Skin of body (tissue), 2 donors: ENCODE measurements around the gene GMDS. TPM values are rescaled to one million over a fixed set of nuclear protein-coding genes. Genes with fewer than 3 reads are reported as not detected.

Experiments
- DNase-seq: peaks from one replicate; lab custom pipeline; 2025; lab: John Stamatoyannopoulos, UW
- total RNA-seq: library from RNA; depleted of rRNA; stranded (reverse); fragments of >200 nt; gene quantifications from one replicate; pipeline ENCODE4 v1.2.3, GENCODE V29; 2014

GMDS gene
- total RNA-seq, 1 donor from 2014 or later, result 12.5 TPM

DNA sequence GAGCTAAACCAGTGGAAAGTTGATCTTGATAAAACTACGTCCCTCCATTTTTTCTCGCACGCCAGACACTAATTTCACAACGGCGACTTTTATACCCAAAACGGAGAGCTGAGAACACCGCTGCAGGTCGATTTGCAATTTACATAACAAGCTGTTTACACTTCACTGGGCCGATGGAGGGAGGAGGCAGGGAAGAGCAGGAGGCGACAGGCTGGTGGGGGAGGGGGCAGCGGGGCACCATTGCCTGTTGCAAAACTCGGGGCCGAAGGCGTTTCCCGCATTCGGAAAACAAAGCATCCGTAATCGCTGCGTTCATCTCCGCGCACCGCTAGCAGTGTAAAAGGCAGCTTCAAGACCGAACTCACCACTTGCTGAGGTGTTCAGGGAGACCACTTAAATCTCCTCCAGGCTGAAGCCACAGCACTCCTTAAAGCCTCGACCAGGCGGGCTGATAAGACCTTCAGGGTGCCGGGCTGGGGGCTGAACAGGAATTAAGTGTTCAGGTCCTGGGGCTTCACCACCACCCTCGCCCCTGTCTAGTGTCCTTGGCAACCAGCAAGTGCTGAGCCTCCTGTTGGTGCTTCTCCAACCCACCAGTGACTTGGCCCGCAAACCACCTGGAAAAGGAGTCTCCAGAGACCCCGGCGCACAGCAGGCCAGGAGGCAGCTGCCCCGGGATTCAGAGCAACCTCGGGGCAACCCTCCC is 637.7 kb downstream of the GMDS start:
- DNase-seq, result no peak

DNA sequence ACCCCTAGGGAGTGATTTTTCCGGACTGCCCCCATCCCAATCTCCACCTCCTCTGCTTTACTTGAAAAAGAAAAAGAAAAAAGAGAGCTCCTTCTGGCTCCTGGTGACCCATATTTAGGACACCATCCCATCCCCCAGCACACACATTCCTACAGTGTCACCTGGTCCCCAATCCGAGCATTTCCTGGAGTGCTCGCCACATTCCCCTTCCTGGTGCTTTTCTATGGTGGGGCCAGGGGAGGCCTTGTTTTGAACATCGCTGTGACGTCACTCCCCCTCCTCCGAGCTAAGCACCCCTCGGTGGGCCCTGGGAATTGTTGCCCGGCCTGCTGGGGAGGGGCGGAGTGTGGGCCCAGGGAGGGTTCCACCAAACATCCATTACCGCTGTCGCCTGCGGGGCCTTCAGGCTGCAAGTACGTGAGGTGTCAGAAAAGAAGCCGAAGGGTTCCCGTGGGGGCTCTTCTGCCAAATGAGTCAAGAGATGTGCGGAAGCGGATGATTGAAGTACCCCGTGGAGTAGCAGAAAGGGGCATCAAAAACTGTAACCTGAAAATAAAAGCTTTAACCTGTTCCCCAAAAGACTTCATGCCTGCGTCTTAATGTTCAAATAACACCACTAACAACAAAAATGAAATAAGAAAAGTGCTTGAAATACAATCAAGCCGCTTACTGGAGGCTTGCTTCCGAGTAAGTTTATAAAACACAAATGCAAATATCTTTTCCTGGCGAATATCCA is 638.5 kb downstream of the GMDS start:
- DNase-seq, result peak; percentile 22

DNA sequence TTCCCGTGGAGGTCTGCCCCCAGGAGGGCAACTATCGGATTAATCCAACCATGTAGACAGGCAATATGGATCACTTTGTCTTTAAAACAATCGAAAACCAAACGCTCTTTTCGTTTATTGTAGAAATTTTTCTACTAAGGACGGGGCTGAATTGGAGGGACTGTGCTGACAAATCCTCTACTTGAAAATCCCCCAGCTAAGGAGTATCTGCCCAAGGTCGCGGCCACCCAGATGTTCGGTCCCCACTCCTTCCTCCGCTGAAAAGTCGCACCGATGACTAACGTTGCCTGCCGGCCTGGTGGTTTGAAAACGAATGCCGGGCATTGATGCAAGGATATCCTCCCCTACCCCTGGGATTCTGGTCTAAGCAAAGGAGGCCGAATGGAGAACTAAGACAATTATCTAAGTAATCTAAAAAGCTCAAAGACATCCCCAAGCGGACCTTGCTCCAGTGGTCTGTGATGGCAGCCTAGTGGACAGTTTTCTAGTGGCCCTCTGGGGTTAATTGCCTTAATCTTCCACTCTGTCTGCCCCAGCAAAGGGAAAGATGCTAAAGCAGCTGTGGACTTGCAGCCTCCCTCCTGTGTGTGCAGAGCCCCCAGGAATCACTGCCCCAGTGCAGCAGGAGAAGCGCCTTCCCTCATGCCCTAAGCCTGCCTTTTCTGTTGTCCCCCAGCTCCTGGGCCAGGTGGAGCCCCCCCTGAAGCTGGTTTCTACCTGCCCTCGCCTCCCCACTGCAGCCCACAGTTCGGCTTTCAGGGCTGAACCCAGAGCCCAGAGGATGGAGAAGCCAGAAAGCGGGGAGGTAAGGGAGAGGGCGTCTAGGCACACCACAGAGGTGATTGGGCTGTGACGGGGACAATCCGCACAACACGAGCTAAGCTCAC is 639.3 kb downstream of the GMDS start:
- no peak for DNase-seq

- DNase-seq, result no peak
Measured at GRCh38 chr6:1605004-1605892, 640.2 kb downstream of the GMDS start.

GRCh38 chr6:1604158-1605003 is 641.0 kb downstream of the GMDS start:
- no peak for DNase-seq

DNA sequence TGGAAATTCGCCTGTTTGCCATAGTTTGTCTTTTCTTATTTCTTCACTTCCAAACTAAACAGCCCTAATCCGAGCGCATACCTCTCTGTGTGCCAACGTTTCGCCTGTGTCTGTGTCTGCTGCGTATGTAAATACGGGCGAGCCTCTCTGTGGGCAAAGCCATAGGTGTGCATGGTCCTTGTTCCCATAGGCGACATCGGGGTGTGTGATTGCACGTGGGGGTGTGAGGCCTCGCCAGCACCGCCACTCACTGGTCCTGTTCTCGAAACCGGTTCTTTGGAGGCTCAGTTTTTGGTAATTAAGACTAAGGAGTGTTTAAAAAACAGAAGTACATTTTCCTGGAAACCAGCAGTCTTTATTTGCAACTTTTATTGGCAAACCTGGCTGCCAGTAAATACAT is 641.7 kb downstream of the GMDS start:
- no peak for DNase-seq

DNA sequence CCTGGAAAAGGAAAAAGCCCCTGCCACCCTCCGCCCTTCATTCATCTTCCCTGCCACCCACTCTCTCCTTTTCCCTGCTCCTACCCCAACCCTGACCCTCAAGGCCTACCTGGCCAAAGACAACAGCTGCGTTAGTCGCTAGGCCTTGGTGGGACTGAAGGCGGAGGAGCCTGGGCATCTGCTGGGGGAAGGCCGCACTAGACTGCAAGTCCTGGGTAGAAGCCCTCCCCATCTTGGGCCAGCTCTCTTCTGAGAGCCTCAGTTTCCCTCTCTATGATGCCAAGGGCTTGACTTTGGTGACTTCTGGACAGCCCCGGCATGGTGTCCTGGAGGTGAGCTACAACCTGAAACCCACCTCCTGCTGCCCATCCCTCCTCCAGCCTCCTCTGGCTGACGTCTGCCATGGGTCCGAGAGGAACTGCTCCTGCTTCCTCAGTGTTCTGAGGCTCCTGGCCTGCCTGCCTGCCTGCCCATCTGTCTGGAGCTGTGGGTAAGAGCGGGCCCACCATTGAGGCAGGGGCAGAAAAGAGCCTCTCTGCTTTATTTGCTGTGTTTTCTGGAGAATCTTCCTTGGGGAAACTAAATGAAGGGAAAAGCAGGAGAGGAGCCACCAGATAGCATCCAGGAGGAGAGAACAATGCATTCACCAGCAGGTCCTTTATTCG is 643.2 kb downstream of the GMDS start:
- DNase-seq, result no peak

DNA sequence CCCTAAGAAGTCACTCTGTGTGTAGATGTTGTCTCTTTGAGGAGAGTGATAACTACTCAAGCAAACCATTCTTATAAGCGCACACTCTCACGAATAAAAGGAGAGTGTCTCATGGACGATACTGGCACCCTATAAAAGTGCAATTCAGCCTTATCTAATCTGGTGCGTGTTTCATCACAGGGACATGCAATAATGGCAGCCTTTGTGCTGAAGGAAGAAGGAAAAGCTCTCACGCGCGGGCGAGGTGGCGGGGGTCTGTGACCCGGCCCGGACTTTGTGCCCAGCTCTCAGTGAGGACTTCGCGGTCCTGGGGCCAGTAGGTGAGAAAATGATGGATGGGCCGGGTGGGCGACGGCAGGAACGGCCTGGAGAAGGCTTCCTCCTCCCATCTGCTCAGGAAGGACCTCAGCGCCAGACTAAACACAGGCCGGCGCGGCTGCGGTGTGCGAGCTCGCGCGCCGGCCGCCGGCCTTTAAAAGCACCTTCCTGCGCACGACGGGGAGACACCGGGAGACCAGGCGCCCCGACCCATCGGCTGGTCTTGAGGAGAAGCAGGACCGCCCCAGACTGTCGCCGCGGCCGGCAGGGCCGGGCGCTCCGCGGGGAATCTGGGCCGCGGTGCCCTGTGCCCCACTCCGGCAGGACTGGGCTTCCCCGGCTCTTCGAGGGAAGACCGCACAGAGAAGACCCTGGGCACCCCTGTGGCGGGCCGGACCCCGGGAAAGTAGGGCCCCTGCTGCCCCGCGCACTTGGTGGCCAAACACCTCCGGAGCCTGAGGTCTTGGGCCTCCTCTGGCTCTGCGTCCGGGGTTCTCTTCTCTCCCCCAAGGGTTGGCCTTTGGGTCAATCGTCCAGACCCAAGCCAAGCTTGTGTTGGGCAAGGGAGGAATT is 644.0 kb downstream of the GMDS start:
- no peak for DNase-seq

- no peak for DNase-seq
Measured at GRCh38 chr6:1600764-1601157, 644.6 kb downstream of the GMDS start.

DNA sequence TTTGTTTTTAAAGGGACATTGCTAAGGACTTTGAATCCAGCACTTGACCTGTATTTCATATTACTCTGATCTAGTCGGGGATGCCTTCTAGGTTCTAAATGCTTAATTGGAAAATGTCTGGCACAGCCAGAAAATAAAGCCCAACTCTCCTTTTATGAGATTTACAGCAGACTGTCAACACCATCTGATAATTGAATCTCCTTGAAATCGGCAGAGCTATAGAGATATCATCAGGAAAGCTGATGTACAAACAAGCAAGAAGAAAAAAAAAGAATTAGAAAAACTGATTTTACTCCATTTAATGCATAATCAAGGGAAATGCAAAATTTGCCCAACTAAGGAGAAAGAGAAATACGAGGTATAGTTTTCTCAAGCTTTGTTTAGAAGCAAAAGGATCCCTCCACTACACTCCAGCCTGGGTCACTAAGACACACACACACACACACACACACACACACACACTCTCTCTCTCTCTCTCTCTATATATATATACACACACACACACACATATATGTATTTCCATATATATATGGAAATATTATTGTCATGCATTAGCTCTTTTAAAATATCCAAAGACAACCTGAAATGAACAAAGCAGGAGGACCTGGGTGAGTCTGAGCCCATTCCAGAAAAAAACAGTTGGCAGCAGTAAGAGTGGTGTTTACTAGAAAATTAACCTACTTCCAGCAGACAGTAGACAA is 645.2 kb downstream of the GMDS start:
- no peak for DNase-seq

DNA sequence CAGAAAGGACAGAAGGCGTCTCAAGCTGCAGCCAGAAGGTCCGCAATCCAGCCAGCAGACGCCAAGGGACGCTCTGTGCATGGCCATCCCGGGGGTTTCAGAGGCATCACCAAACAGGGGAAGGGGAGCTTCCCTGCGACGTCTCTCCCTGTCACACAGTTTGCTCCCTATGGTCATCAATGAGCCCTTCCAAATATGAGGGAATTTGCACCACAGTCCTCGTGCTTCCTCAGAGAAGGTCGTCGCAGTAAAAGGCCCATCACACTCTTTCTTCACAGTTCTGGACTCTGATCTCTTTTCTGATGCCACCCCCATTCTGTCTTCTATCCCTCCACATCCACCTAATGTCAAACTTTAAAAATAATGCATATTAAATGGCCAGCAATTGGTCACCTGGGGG is 645.9 kb downstream of the GMDS start:
- DNase-seq, result no peak

- no peak for DNase-seq
Measured at GRCh38 chr6:1598886-1599285, 646.5 kb downstream of the GMDS start.

- no peak for DNase-seq
Measured at GRCh38 chr6:1598433-1598832, 647.0 kb downstream of the GMDS start.

GRCh38 chr6:1597924-1598323 is 647.5 kb downstream of the GMDS start:
- DNase-seq, result no peak

DNA sequence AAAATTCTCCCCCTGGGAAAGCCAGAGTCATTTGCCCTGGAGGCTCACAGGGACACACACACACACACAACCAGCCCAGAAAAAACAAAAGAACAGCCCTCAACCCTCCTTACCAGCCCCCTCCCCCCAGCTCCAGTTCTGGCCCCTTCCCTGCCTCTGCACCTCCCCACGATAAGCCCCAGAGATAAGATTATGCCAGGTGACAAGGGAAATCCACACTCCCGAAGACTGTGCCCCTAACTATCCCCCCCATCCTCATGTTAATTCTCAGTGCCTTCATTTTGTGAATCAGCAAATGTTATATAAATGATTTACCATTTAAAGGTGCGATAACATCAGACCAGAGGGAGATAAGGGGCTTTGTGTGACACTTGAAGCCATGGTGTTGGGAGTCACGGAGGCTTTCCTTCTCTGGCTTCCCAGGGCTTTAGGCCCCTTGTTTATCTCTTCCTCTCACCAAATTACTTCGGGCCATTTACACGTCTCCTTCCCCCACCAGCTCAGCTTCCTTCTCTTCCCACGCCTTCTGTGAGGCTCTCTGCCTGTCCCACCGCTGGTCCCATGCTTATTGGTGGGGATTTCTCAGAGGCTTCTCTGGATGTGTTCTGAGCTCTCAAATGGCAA is 648.2 kb downstream of the GMDS start:
- no peak for DNase-seq

- peak; percentile 59 for DNase-seq
Measured at GRCh38 chr6:1596088-1596852, 649.1 kb downstream of the GMDS start.
